ENCODE results near the gene ZNF280C.

DNA sequence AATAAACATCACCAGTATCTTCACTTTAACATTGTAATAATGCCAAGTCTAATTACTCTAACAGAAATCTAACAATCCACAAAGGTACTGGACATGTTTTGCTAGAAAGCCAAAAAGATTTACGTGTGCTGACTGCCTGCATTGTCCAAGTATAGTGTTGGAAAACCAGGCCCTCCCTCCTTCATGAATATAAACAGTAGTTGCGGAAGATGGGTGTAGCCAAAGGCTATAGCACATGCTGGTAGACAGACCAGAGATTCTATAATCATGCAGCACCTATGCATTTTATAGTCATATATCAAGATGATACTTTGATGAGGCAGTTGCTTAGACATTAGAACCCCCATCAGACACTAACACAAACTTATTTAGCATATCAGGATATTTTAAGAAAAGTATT lies 22.6 kb downstream of the ZNF280C start:
- TF ChIP-seq, protein P1, sequence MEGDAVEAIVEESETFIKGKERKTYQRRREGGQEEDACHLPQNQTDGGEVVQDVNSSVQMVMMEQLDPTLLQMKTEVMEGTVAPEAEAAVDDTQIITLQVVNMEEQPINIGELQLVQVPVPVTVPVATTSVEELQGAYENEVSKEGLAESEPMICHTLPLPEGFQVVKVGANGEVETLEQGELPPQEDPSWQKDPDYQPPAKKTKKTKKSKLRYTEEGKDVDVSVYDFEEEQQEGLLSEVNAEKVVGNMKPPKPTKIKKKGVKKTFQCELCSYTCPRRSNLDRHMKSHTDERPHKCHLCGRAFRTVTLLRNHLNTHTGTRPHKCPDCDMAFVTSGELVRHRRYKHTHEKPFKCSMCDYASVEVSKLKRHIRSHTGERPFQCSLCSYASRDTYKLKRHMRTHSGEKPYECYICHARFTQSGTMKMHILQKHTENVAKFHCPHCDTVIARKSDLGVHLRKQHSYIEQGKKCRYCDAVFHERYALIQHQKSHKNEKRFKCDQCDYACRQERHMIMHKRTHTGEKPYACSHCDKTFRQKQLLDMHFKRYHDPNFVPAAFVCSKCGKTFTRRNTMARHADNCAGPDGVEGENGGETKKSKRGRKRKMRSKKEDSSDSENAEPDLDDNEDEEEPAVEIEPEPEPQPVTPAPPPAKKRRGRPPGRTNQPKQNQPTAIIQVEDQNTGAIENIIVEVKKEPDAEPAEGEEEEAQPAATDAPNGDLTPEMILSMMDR (IDR thresholded peaks at IDR 0.05 in 8 of 11, conservative IDR thresholded peaks at IDR 0.05 in 3 of 11): no peak
- TF ChIP-seq POLR2A (IDR thresholded peaks at IDR 0.05) (no peak), POLR2AphosphoS5 (IDR thresholded peaks at IDR 0.05) (no peak)

Data from spleen (tissue), 7 donors.